ENCODE results near the gene TPM2. TPM values are rescaled to one million over a fixed set of nuclear protein-coding genes. Genes with fewer than 3 reads are reported as not detected.
"Not testable (repeated sequence)": the region's sequence is repeated elsewhere in the genome, so short reads cannot be mapped to it uniquely, and the experiment has no call there.

Gene TPM2
- total RNA-seq, 1 experiment from 2014 or later, result 36.3 TPM

DNA sequence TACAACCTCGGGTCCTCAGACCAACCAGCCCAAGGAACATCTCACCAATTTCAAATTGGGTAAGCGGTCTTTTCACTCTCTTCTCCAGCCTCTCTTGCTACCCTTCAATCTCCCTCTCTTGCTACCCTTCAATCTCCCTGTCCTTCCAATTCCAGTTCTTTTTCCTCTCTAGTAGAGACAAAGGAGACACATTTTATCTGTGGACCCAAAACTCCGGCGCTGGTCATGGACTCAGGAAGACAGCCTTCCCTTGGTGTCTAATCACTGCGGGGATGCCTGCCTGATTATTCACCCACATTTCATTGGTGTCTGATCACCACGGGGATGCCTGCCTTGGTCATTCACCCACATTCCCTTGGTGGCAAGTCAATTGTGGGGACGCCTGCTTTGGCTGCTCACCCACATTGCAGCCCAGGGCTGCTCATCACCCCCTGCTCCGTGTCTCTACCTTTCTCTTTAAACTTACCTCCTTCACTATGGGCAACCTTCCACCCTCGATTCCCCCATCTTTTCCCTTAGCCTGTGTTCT is 52.2 kb downstream of the TPM2 start:
- not testable (repeated sequence) for DNase-seq (ENCODE audit: extremely low read depth, low read depth)

- DNase-seq (ENCODE audit: extremely low read depth, low read depth), result not testable (repeated sequence)
Observed at GRCh38 chr9:35636877-35637246, 52.9 kb downstream of the TPM2 start.

DNA sequence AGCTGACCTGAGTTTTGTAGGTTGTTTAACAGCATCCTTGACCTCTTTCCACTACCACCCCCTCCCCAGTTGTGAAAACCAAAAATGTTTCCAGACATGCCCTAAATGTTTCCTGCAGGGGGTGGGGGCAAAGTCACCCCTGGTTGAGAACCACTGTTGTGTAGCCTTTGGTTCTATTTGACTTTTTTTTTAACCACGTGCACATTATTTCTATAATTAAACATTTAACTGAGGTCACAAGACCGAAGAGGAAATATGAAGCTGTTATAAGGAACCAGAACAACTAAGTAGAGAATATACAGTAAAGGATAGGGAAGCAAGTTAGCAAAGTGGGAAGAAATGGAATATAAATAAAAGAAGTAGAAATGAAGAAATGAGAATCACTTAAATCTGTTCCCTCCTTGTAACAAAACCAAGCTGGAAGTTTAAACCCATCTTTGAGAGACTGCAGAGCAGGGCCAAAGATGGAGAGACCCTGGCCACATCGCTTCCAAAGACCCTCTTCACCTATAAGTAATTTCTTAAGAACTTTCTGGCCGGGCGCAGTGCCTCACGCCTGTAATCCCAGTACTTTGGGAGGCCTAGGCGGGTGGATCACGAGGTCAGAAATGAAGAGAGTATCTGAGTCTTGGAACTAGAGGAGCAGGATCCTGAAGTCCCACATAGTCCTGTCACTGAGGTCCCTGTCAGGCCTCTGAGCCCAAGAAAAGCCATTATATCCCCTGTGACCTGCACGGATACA is 53.4 kb downstream of the TPM2 start:
- no peak for DNase-seq (ENCODE audit: extremely low read depth, low read depth)

GRCh38 chr9:35635730-35636129 is 54.0 kb downstream of the TPM2 start:
- no peak for DNase-seq (ENCODE audit: extremely low read depth, low read depth)

Small RNAs within 50 kb of the gene (small RNA-seq; reads per million reads assigned to genes)
- gene MIR6853 (0 to 0.02 reads per million in 2 experiments), gene RMRP (0 reads per million in 2 experiments), gene RN7SL22P (0 reads per million in 2 experiments)

Other genes starting within 250 kb of the TPM2 start
- gene RUSC2, start 199.8 kb downstream of the TPM2 start, total RNA-seq (2014; rRNA removed; shearing (Covaris generic)), result 10.1 and 10.9 TPM in 2 replicates
- 7.8 and 8.5 TPM in 2 replicates for gene TESK1, start 84.7 kb downstream of the TPM2 start, total RNA-seq (2014; rRNA removed; shearing (Covaris generic))
- gene CD72, start 71.5 kb downstream of the TPM2 start, total RNA-seq (2014; rRNA removed; shearing (Covaris generic)), result not detected in 2 replicates
- gene SIT1, start 39.0 kb downstream of the TPM2 start, total RNA-seq (2014; rRNA removed; shearing (Covaris generic)), result not detected in 2 replicates
- gene RMRP, start 31.9 kb downstream of the TPM2 start, total RNA-seq (2014; rRNA removed; shearing (Covaris generic)), result 9,964 and 10,171 TPM in 2 replicates
- gene CCDC107, start 31.6 kb downstream of the TPM2 start, total RNA-seq (2014; rRNA removed; shearing (Covaris generic)), result 6.3 and 8.4 TPM in 2 replicates
- gene ARHGEF39, start 24.7 kb downstream of the TPM2 start, total RNA-seq (2014; rRNA removed; shearing (Covaris generic)), result 5.0 and 7.5 TPM in 2 replicates
- 10.1 and 13.7 TPM in 2 replicates for gene CA9, start 16.0 kb downstream of the TPM2 start, total RNA-seq (2014; rRNA removed; shearing (Covaris generic))
- 44.8 TPM in 2 replicates for gene TLN1, start 42.3 kb upstream of the TPM2 start, total RNA-seq (2014; rRNA removed; shearing (Covaris generic))
- gene CREB3, start 42.7 kb upstream of the TPM2 start, total RNA-seq (2014; rRNA removed; shearing (Covaris generic)), result 22.4 and 24.5 TPM in 2 replicates
- gene GBA2, start 59.3 kb upstream of the TPM2 start, total RNA-seq (2014; rRNA removed; shearing (Covaris generic)), result 19.8 and 24.0 TPM in 2 replicates
- gene RGP1, start 59.4 kb upstream of the TPM2 start, total RNA-seq (2014; rRNA removed; shearing (Covaris generic)), result 13.0 and 15.0 TPM in 2 replicates
- 1.1 TPM in 1 of 2 replicates, not detected in the other for gene MSMP, start 64.4 kb upstream of the TPM2 start, total RNA-seq (2014; rRNA removed; shearing (Covaris generic))
- gene NPR2, start 101.7 kb upstream of the TPM2 start, total RNA-seq (2014; rRNA removed; shearing (Covaris generic)), result 1.7 and 7.0 TPM in 2 replicates
- 0.14 and 0.47 TPM in 2 replicates for gene SPAG8, start 122.3 kb upstream of the TPM2 start, total RNA-seq (2014; rRNA removed; shearing (Covaris generic))
- gene HINT2, start 125.1 kb upstream of the TPM2 start, total RNA-seq (2014; rRNA removed; shearing (Covaris generic)), result 18.2 and 22.8 TPM in 2 replicates
- gene FAM221B, start 138.8 kb upstream of the TPM2 start, total RNA-seq (2014; rRNA removed; shearing (Covaris generic)), result not detected in 2 replicates
- 1.2 and 1.4 TPM in 2 replicates for gene TMEM8B, start 139.3 kb upstream of the TPM2 start, total RNA-seq (2014; rRNA removed; shearing (Covaris generic))
- gene OR13J1, start 180.5 kb upstream of the TPM2 start, total RNA-seq (2014; rRNA removed; shearing (Covaris generic)), result not detected in 2 replicates
- 1.4 and 3.2 TPM in 2 replicates for gene HRCT1, start 216.3 kb upstream of the TPM2 start, total RNA-seq (2014; rRNA removed; shearing (Covaris generic))
- 0.46 TPM in 1 of 2 replicates, not detected in the other for gene SPAAR, start 219.6 kb upstream of the TPM2 start, total RNA-seq (2014; rRNA removed; shearing (Covaris generic))

All from NCI-H460 (cell line).